ENCODE results near the gene SPATC1L.

The SPATC1L gene

GRCh38 chr21:46215436-46216131 lies 31.3 kb upstream of the SPATC1L start:
- no peak for DNase-seq (ENCODE audit: low read depth)

- DNase-seq (ENCODE audit: low read depth), result no peak
Observed at GRCh38 chr21:46214478-46215340, 30.4 kb upstream of the SPATC1L start.

GRCh38 chr21:46213620-46214286 lies 29.5 kb upstream of the SPATC1L start:
- no peak for DNase-seq (ENCODE audit: low read depth)

- DNase-seq (ENCODE audit: low read depth), result no peak
Observed at GRCh38 chr21:46212721-46213484, 28.6 kb upstream of the SPATC1L start.

GRCh38 chr21:46211786-46212720 lies 27.8 kb upstream of the SPATC1L start:
- no peak for DNase-seq (ENCODE audit: low read depth)

GRCh38 chr21:46211376-46211775 lies 27.1 kb upstream of the SPATC1L start:
- no peak for DNase-seq (ENCODE audit: low read depth)

- no peak for DNase-seq (ENCODE audit: low read depth)
Observed at GRCh38 chr21:46210378-46211136, 26.3 kb upstream of the SPATC1L start.

- DNase-seq (ENCODE audit: low read depth), result no peak
Observed at GRCh38 chr21:46208761-46209721, 24.8 kb upstream of the SPATC1L start.

- no peak for DNase-seq (ENCODE audit: low read depth)
Observed at GRCh38 chr21:46207920-46208591, 23.8 kb upstream of the SPATC1L start.

- DNase-seq (ENCODE audit: low read depth), result no peak
Observed at GRCh38 chr21:46207006-46207919, 23.0 kb upstream of the SPATC1L start.

- no peak for DNase-seq (ENCODE audit: low read depth)
Observed at GRCh38 chr21:46206163-46207005, 22.1 kb upstream of the SPATC1L start.

GRCh38 chr21:46205766-46206162 lies 21.5 kb upstream of the SPATC1L start:
- DNase-seq (ENCODE audit: low read depth), result no peak

- no peak for DNase-seq (ENCODE audit: low read depth)
Observed at GRCh38 chr21:46205166-46205565, 20.9 kb upstream of the SPATC1L start.

GRCh38 chr21:46203203-46203600 lies 18.9 kb upstream of the SPATC1L start:
- DNase-seq (ENCODE audit: low read depth), result no peak

GRCh38 chr21:46202592-46203202 lies 18.4 kb upstream of the SPATC1L start:
- DNase-seq (ENCODE audit: low read depth), result no peak
